NCI-H82 treated with DMSO at 0.1 percent for 48 hours (cell line): Measurements from ENCODE around the gene PDHA2.
"Not testable (repeated sequence)": the region's sequence is repeated elsewhere in the genome, so short reads cannot be mapped to it uniquely, and the experiment has no call there.

Experiments
- DNase-seq: peaks from one replicate; lab custom pipeline; 2025; ENCODE audit not compliant: unreplicated experiment; lab: John Stamatoyannopoulos, UW

The PDHA2 gene

DNA sequence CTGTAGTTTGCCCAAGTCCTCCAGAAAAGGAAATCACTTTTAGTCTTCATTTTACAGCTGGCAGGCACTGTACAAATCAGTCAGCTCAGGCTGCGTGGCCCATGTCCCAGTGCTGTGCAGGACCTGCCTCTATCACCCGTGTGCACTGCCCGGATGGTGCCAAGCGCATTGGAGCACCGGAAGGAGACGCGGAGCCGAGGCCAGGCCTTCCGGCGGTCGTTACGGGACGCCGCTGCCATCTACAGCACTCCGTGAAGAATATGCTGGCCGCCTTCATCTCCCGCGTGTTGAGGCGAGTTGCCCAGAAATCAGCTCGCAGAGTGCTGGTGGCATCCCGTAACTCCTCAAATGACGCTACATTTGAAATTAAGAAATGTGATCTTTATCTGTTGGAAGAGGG is at the start of gene PDHA2:
Gene PDHA2, plus strand, starts transcription at position 203 of the 400 bp plus-strand sequence. Its CDS starts 58 bp downstream, at position 261.
- DNase-seq: no peak

- DNase-seq: no peak
These were observed 41.9 kb upstream of the PDHA2 start for GRCh38 chr4:95798003-95798402.

DNA sequence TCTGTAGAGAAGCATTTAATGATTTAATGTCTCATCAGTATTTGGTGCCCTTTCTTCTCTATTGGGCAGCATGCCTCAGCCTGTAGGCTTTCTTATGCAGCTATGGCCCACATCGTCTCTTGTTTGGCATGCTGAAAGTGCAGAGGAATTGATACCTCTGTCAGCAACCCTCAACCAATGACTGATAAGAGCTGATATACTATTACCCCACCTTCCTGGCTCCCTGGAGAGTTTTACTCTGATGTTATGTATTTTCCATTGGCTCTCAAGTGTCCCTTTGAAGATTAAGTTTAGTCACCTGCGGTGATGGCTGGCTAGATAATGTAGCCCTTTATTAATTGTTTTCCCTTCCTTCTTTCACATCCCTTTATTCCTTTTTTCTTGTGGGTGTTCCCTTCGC is 41.2 kb upstream of the PDHA2 start:
- DNase-seq: no peak

- no peak for DNase-seq
These were observed 18.0 kb upstream of the PDHA2 start for GRCh38 chr4:95821867-95822266.

DNA sequence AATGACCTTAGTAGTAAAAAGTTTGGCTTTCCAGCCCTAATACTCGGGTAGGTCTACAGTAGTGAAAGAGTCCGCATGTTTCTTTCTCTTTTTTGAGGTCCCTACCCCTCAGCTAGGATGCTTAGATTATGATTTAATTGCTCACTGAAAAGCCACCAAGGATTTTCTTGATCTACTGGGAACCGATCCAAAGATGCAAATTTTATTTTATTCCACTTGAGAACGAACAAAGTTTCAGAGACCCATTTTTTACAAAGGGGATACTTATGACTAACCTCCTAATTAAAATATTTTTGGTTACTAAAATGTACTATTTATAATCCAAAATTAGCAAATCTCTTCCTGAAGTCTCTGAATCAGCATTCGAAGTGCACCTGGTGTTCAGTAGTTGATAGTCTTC is 14.3 kb upstream of the PDHA2 start:
- no peak for DNase-seq

GRCh38 chr4:95830651-95831050 is 9.2 kb upstream of the PDHA2 start:
- no peak for DNase-seq

GRCh38 chr4:95831166-95831565 is 8.7 kb upstream of the PDHA2 start:
- DNase-seq: no peak

- DNase-seq: no peak
These were observed 6.1 kb upstream of the PDHA2 start for GRCh38 chr4:95833711-95834194.

- peak; percentile 3 for DNase-seq
These were observed 4.2 kb upstream of the PDHA2 start for GRCh38 chr4:95835672-95836071.

DNA sequence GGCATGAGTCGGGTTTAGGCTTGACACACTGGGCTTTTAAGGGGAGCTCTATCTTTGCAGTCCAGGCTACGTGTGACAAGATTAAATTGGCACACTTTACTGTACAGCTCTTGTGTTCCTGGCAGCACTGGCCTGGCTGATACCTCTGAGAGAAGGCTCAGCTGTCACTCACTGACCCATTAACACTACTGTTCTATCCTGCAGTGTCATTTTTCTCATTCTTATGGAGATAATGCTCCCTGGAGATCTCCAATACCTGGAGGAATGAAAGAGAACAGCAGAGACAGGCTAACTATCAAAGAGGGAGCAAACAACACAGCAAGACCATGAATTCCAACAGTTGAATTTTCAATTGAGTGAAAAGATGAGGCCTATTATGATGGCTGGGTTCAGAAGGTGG is 1.7 kb upstream of the PDHA2 start:
- DNase-seq: no peak

DNA sequence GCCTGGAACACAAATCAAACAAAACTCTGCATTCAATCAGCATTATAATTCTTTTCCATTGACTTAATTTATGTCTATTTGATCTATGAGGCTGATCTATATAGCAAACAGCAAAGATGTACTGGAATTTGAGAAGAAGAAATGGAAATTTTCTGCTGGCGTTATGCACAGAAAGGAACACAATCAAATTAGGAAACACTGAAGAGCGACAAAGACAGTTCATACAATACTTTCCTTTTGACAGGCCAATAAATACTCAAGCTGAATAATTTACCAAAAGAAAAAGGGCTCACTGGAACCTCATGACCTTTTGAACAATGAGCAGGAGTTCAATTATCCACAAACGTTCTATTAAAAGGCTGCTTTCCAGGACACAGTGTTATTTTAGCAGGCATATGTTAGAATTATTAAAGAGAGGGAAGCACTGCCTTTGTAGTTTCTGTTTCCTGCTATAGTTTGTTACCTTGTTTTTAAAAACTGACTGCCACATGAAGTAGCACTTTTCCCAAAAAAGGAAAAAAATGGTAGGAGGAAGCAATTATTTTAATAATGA is 8.1 kb downstream of the PDHA2 start:
- no peak for DNase-seq

DNA sequence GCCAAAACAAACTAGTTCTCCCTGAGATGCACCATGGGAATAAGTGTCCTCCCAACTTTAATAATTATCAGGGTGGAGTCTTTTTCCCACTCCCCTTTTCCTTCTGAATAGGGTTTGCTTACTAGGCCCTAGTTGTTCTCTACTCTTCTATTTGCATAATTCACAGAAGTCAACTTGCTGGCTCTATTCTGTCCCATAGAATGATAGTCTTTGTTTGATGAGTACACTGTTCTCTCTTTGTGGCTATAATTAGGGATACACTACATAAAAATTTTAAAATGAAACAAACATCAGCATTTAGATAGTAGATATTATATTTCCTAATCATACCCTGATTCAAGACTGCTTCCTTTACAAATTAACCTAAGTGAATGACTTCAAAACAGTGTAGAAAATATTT is 10.3 kb downstream of the PDHA2 start:
- DNase-seq: no peak

- DNase-seq: no peak
These were observed 17.9 kb downstream of the PDHA2 start for GRCh38 chr4:95857761-95858160.

- DNase-seq: no peak
These were observed 28.0 kb downstream of the PDHA2 start for GRCh38 chr4:95867919-95868318.

- DNase-seq: not testable (repeated sequence)
These were observed 29.5 kb downstream of the PDHA2 start for GRCh38 chr4:95869414-95869813.

DNA sequence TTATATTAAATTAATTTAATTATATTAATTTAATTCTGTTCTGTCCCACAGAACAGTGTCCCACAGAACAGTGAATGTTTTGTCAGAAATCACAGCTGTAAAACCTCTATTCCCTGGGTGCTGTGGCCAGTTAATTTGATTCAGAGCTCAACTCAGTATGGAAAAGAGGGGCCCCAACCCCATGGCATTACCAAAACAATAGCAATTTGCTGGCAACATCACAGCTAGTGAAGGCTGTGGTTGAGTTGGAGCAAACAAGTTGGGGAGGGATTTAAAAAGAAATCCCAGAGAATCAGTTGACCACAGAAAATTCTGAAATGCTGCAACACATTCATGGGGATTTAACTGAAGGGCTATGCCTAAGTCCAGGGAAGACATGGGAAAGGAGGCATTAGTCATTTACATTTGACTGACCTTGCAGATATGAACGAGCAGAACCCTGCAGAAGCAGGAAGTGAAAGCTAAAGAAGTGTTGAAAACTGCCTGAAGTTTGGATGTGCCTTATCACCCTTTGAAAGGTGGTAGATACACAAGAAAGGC is 30.1 kb downstream of the PDHA2 start:
- DNase-seq: no peak

GRCh38 chr4:95877636-95878035 is 37.7 kb downstream of the PDHA2 start:
- no peak for DNase-seq

GRCh38 chr4:95887551-95887950 is 47.7 kb downstream of the PDHA2 start:
- DNase-seq: no peak

- no peak for DNase-seq
These were observed 49.8 kb downstream of the PDHA2 start for GRCh38 chr4:95889662-95890061.
